ENCODE data around the gene ADGRF3. TPM values are rescaled to one million over a fixed set of nuclear protein-coding genes. Genes with fewer than 3 reads are reported as not detected.
"Not testable (repeated sequence)": the region's sequence is repeated elsewhere in the genome, so short reads cannot be mapped to it uniquely, and the experiment has no call there.

Gene ADGRF3
- total RNA-seq, 1 donor from 2014 or later = 0.04 TPM

DNA sequence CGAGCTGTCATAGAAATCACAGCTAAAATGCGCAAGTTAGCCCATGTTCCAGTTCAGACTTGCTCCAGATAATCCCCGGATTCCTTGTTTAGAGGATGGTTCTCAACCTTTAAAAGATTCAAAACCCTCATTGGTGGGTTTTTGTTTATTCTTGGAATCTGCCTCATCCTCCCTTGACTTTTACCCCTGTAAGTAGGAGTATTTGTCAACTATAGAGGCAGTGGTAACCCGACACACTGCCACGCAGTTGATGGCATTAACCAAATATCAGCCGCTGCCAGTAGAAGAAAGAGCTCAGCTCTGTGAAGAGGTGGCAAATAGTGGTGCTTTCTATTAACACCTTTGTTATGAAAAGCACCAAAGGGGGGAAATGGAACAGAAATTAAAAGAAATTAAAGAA is 41.0 kb downstream of the ADGRF3 start:
- Histone ChIP-seq H2AFZ (replicated peaks) (peak overlapping the region; percentile 61), H3K4me2 (peak overlapping the region; percentile 62), H3K27me3 (no peaks in the 10 kb centered on the region), H3K4me3 (no peak overlapping the region), H3F3A (ENCODE audit: low read depth) (peaks cover 9% of the 10 kb centered on the region), H3K27ac (no peak overlapping the region), H3K9ac (no peak overlapping the region), H3K4me1 (peaks cover 28% of the 10 kb centered on the region), H3K9me3 (ENCODE audit: low read depth) (no peaks in the 10 kb centered on the region), H3K79me2 (ENCODE audit: low read depth) (no peaks in the 10 kb centered on the region), H4K20me1 (ENCODE audit: low read depth) (no peaks in the 10 kb centered on the region), H3K36me3 (no peaks in the 10 kb centered on the region)
- Mint-ChIP-seq H3K9me3 (no peaks in the 10 kb centered on the region), H3K27ac (no peak overlapping the region), H3K36me3 (peaks cover 5% of the 10 kb centered on the region), H3K4me3 (no peak overlapping the region), H3K4me1 (peaks cover 12% of the 10 kb centered on the region), H3K27me3 (ENCODE audit: insufficient read depth, low read depth) (peaks cover 11% of the 10 kb centered on the region)
- TF ChIP-seq, protein P1, sequence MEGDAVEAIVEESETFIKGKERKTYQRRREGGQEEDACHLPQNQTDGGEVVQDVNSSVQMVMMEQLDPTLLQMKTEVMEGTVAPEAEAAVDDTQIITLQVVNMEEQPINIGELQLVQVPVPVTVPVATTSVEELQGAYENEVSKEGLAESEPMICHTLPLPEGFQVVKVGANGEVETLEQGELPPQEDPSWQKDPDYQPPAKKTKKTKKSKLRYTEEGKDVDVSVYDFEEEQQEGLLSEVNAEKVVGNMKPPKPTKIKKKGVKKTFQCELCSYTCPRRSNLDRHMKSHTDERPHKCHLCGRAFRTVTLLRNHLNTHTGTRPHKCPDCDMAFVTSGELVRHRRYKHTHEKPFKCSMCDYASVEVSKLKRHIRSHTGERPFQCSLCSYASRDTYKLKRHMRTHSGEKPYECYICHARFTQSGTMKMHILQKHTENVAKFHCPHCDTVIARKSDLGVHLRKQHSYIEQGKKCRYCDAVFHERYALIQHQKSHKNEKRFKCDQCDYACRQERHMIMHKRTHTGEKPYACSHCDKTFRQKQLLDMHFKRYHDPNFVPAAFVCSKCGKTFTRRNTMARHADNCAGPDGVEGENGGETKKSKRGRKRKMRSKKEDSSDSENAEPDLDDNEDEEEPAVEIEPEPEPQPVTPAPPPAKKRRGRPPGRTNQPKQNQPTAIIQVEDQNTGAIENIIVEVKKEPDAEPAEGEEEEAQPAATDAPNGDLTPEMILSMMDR (IDR thresholded peaks at IDR 0.05) = no peak
- TF ChIP-seq EZH2 (IDR thresholded peaks at IDR 0.05) (no peak), EZH2phosphoT487 (IDR thresholded peaks at IDR 0.05) (no peak)
- DNase-seq (ENCODE audit: low spot score) = no peak

DNA sequence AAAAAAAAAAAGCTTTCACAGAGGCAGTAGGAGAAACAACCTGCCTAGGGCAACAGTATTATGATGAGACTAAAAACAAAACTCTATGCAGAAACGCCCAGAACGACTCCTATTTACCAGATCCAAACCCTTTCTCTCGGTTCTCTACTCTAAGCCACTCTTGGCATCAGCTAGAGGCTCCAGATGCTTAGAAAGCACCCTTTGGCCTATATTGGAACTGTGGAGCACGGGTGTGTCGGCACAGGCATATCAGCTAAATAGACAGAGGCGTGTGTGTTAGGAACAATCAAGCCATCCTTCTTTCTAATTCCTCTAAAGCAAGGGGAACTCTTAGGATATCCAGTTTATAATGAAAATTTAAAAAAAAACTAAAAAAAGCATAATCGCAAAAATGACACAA is 41.5 kb downstream of the ADGRF3 start:
- H3K9me3 ChIP-seq (ENCODE audit: low read depth); H3K9ac ChIP-seq; DNase-seq (ENCODE audit: low spot score); H3K4me3 Mint-ChIP-seq; H3K4me3 ChIP-seq; H3K79me2 ChIP-seq (ENCODE audit: low read depth); H4K20me1 ChIP-seq (ENCODE audit: low read depth); H2AFZ ChIP-seq (replicated peaks); H3K36me3 ChIP-seq; H3K27ac Mint-ChIP-seq; H3K9me3 Mint-ChIP-seq; H3K27ac ChIP-seq; H3K36me3 Mint-ChIP-seq; H3K27me3 ChIP-seq: not testable (repeated sequence)
- Histone ChIP-seq H3K4me2 (peak overlapping the region; percentile 62), H3F3A (ENCODE audit: low read depth) (peaks cover 13% of the 10 kb centered on the region), H3K4me1 (peaks cover 32% of the 10 kb centered on the region)
- Mint-ChIP-seq H3K4me1 (peaks cover 12% of the 10 kb centered on the region), H3K27me3 (ENCODE audit: insufficient read depth, low read depth) (peaks cover 11% of the 10 kb centered on the region)

DNA sequence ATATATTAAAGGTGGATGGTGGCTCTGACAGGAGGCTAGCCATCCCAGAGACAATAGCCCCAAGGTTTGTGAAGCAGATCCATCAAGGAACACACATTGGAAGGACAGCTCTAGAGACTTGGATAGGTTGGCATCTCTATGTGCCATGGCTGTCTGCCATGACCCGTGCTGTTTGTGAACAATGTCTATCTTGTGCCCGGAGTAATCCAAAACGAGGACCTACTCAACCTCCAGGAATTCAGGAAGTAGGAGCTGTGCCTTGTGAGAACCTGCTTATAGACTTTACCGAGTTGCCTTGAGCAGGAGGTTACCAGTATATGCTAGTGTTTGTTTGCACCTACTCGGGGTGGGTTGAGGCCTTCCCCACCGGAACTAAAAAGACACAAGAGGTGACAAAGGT is 43.7 kb downstream of the ADGRF3 start:
- DNase-seq (ENCODE audit: low spot score) = no peak
- H3K27ac ChIP-seq = no peak overlapping the region
- H3K9ac ChIP-seq = no peak overlapping the region
- TF ChIP-seq EZH2 (IDR thresholded peaks at IDR 0.05) = no peak
- TF ChIP-seq EZH2phosphoT487 (IDR thresholded peaks at IDR 0.05) = no peak
- TF ChIP-seq, protein P1 (IDR thresholded peaks at IDR 0.05) = no peak
- H3K4me3 ChIP-seq = no peak overlapping the region
- peaks cover 10% of the 10 kb centered on the region for H3K4me1 Mint-ChIP-seq
- H3K4me2 ChIP-seq = no peak overlapping the region
- H4K20me1 ChIP-seq (ENCODE audit: low read depth) = no peaks in the 10 kb centered on the region
- H3K4me3 Mint-ChIP-seq = no peak overlapping the region
- peaks cover 54% of the 10 kb centered on the region for H3K4me1 ChIP-seq
- peaks cover 11% of the 10 kb centered on the region for H3K27me3 Mint-ChIP-seq (ENCODE audit: insufficient read depth, low read depth)
- H3K27ac Mint-ChIP-seq = no peak overlapping the region
- H3K36me3 Mint-ChIP-seq = peaks cover 3% of the 10 kb centered on the region
- no peaks in the 10 kb centered on the region for H3K9me3 ChIP-seq (ENCODE audit: low read depth)
- H3K79me2 ChIP-seq (ENCODE audit: low read depth) = no peaks in the 10 kb centered on the region
- no peak overlapping the region for H2AFZ ChIP-seq (replicated peaks)
- no peaks in the 10 kb centered on the region for H3K9me3 Mint-ChIP-seq
- H3K36me3 ChIP-seq = no peaks in the 10 kb centered on the region
- peaks cover 19% of the 10 kb centered on the region for H3K27me3 ChIP-seq
- peaks cover 36% of the 10 kb centered on the region for H3F3A ChIP-seq (ENCODE audit: low read depth)

DNA sequence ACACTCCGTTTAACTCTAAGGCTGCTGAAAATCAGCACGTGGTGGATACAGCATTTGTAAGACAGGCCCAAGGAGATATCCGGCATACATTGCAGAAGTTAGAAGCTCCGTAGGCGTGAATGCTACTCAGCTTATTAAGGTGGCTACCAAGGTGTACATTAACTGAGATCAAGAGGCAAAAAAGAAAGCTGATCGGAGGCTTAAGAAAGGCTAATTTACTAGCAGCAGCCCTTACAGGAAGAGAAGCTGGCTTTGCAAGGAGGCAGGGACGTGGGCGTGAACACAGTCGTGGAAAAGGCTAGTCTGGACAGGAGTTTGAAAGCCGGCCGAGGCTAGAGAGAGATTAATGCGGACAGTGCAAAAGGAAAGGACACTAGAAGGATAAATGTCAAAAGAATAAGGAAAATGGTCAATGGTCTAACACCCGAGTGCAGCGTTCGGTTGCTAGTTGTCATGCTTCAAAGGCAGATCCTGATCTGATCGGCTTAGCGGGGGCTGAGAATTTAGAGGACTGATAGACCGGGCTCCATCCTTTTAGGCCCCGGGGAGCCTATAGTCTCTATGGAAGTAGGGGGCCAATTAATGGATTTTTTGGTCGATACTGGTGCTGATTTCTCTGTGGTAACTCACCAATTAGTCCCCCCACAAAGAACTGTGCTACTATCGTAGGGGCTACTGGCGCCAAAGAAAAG is 46.2 kb downstream of the ADGRF3 start:
- peaks cover 8% of the 10 kb centered on the region for H3K4me1 Mint-ChIP-seq
- H3K36me3 Mint-ChIP-seq = peaks cover 3% of the 10 kb centered on the region
- no peaks in the 10 kb centered on the region for H3K36me3 ChIP-seq
- no peak overlapping the region for H3K27ac ChIP-seq
- H2AFZ ChIP-seq (replicated peaks) = peak overlapping the region; percentile 78
- H3K4me3 Mint-ChIP-seq = no peak overlapping the region
- H3K79me2 ChIP-seq (ENCODE audit: low read depth) = no peaks in the 10 kb centered on the region
- peak overlapping the region; percentile 93 for H3K4me2 ChIP-seq
- H3K9ac ChIP-seq = no peak overlapping the region
- peak overlapping the region; percentile 42 for H3K4me3 ChIP-seq
- peaks cover 7% of the 10 kb centered on the region for H3K27me3 Mint-ChIP-seq (ENCODE audit: insufficient read depth, low read depth)
- H3K4me1 ChIP-seq = peaks cover 47% of the 10 kb centered on the region
- peaks cover 45% of the 10 kb centered on the region for H3F3A ChIP-seq (ENCODE audit: low read depth)
- TF ChIP-seq EZH2phosphoT487 (IDR thresholded peaks at IDR 0.05) = peak; percentile 41
- TF ChIP-seq, protein P1 (IDR thresholded peaks at IDR 0.05) = no peak
- no peaks in the 10 kb centered on the region for H3K9me3 Mint-ChIP-seq
- H3K27me3 ChIP-seq = peaks cover 26% of the 10 kb centered on the region
- H4K20me1 ChIP-seq (ENCODE audit: low read depth) = no peaks in the 10 kb centered on the region
- no peaks in the 10 kb centered on the region for H3K9me3 ChIP-seq (ENCODE audit: low read depth)
- H3K27ac Mint-ChIP-seq = no peak overlapping the region
- peak; percentile 72 for DNase-seq (ENCODE audit: low spot score)
